ENCODE data around the gene LRRC8D.

GRCh38 chr1:89918127-89918793 is 97.4 kb downstream of the LRRC8D start:
- TF ChIP-seq RFX5 (IDR thresholded peaks at IDR 0.05) (no peak), CTCF (IDR thresholded peaks at IDR 0.05) (no peak), HOXB5 (CRISPR knock-in tag; IDR thresholded peaks at IDR 0.05) (no peak), EP300 (IDR thresholded peaks at IDR 0.05) (no peak), KDM5A (IDR thresholded peaks at IDR 0.05) (no peak), CBX8 (IDR thresholded peaks at IDR 0.05) (no peak), TP53 (CRISPR knock-in tag; IDR thresholded peaks at IDR 0.05) (no peak)
